PC-9 (cell line): ENCODE data around the gene IRAK2. TPM values are rescaled to one million over a fixed set of nuclear protein-coding genes. Genes with fewer than 3 reads are reported as not detected.

ENCODE experiments used
- BruUV-seq: library from RNA; stranded (reverse); fragments of 400-500 nt; replicated peaks from 2 replicates; lab custom pipeline; 2021; lab: Mats Ljungman, UMichigan
- CTCF ChIA-PET: fragments of 300-600 bp; sonication (Branson Sonifier 250); formaldehyde crosslinking; loops from one replicate; lab custom pipeline; 2022; ENCODE audit warnings: antibody characterized with exemption; lab: Charles Lee
- POLR2A ChIA-PET: fragments of 300-600 bp; sonication (Branson Sonifier 250); formaldehyde crosslinking; loops from one replicate; lab custom pipeline; 2022; ENCODE audit warnings: antibody characterized with exemption; ENCODE audit not compliant: unreplicated experiment; lab: Charles Lee
- DNase-seq, 2 experiments: peaks; one replicate each; pipeline versions ENCODE4 v3.0.0 to v3.0.0-alpha.2; 2015 to 2022; ENCODE audit warnings: mixed read lengths in 1 of 2
- H2AFZ ChIP-seq: fragments of 200-600 bp; sonication (generic); 2 replicates; pipeline ENCODE4 v1.8.1; 2017; ENCODE audit warnings: antibody characterized with exemption
- H3F3A ChIP-seq: fragments of 200-600 bp; sonication (generic); 2 replicates; pipeline ENCODE4 v1.8.1; 2017; ENCODE audit warnings: antibody characterized with exemption, mild to moderate bottlenecking, low read depth; ENCODE audit not compliant: insufficient read depth
- H3K27ac ChIP-seq: fragments of 200-600 bp; sonication (generic); 2 replicates; pipeline ENCODE4 v1.6.1; 2016; ENCODE audit warnings: mixed run types
- H3K27me3 ChIP-seq: fragments of 200-600 bp; sonication (generic); 2 replicates; pipeline ENCODE4 v1.6.1; 2016; ENCODE audit warnings: low read depth, mixed run types; ENCODE audit not compliant: insufficient read depth
- H3K36me3 ChIP-seq: fragments of 200-600 bp; sonication (generic); 2 replicates; pipeline ENCODE4 v1.6.1; 2016; ENCODE audit warnings: low read depth, mixed run types
- H3K4me1 ChIP-seq: fragments of 200-600 bp; sonication (generic); replicated peaks from 2 replicates; pipeline ENCODE4 v1.6.1; 2016; ENCODE audit warnings: mixed run types; ENCODE audit not compliant: insufficient read depth
- H3K4me2 ChIP-seq: fragments of 200-600 bp; sonication (generic); 2 replicates; pipeline ENCODE4 v1.6.1; 2017; ENCODE audit warnings: mixed run types
- H3K4me3 ChIP-seq: fragments of 200-600 bp; sonication (generic); 2 replicates; pipeline ENCODE4 v1.6.1; 2016; ENCODE audit warnings: mixed run types
- H3K79me2 ChIP-seq: fragments of 200-600 bp; sonication (generic); 2 replicates; pipeline ENCODE4 v1.6.1; 2017; ENCODE audit warnings: low read depth, mixed run types
- H3K9me2 ChIP-seq: fragments of 200-600 bp; sonication (generic); 2 replicates; pipeline ENCODE4 v1.8.1; 2017; ENCODE audit warnings: mild to moderate bottlenecking; ENCODE audit not compliant: insufficient read depth
- H3K9me3 ChIP-seq: fragments of 200-600 bp; sonication (generic); 2 replicates; pipeline ENCODE4 v1.8.1; 2016; ENCODE audit warnings: low read depth; ENCODE audit not compliant: insufficient read depth
- H4K20me1 ChIP-seq: fragments of 200-600 bp; sonication (generic); 2 replicates; pipeline ENCODE4 v1.8.1; 2017; ENCODE audit not compliant: insufficient read depth
- CTCF ChIP-seq: fragments of 200-600 bp; sonication (generic); conservative IDR thresholded peaks from 2 replicates; pipeline ENCODE4 v1.6.1; 2017; ENCODE audit warnings: mixed run types, antibody characterized with exemption, mild to moderate bottlenecking, moderate library complexity
- EZH2 ChIP-seq: fragments of 200-600 bp; sonication (generic); IDR thresholded peaks from 2 replicates; pipeline ENCODE4 v1.8.0; 2017; ENCODE audit warnings: antibody characterized with exemption, low read depth
- intact Hi-C: fragments of 100-400 bp; cut with micrococcal nuclease; formaldehyde crosslinking; loops from one replicate; pipeline ENCODE4 v1.10.0; 2022; ENCODE audit not compliant: unreplicated experiment
- total RNA-seq: library from RNA; stranded (reverse); gene quantifications from 2 replicates; pipeline ENCODE4 v1.2.3, GENCODE V29; 2021

IRAK2 gene
- total RNA-seq, 1 experiment from 2014 or later, result 2.7 TPM

DNA sequence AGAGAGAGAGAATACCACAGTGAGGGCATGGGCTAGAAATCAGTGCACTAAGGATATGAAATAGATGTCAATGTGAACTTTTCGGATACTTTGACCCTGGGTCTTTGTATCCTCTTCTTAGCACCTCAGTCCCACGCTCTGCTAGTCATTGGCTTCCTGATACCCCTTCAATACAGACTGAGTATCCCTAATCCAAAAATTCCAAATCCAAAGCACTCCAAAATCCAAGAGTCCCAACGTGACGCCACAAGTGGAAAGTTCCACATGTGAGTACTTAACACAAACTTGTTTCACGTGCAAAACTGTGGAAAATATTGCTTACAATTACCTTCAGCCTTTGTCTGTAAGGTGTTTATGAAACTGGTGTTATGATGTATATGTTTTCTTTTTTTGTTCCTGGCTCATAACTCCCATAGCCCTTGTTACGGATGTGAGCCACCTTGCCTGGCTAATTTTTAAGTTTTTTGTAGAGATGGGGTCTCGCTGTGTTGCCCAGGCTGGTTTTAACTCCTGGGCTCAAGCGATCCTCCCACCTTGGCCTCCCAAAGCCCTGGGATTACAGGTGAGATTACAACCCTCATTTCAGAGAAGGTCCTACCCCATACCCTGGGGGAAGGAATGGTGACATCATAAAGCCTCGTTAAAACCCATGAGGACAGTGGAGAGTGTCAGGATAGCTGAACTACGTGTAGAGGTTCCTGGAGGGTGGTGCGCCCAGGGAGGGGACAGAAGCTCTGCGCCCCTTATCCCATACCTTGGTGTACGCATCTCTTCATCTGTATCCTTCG lies 10.2 kb upstream of the IRAK2 start:
- POLR2A ChIA-PET, result no interaction called here
- no peak for DNase-seq
- Histone ChIP-seq H3K4me2 (no peak overlapping the region), H3K36me3 (peaks cover 26% of the 10 kb centered on the region), H3F3A (peaks cover 47% of the 10 kb centered on the region), H3K27me3 (no peaks in the 10 kb centered on the region), H3K4me1 (no peaks in the 10 kb centered on the region), H3K9me3 (no peaks in the 10 kb centered on the region), H3K79me2 (no peaks in the 10 kb centered on the region), H3K9me2 (no peaks in the 10 kb centered on the region), H2AFZ (no peak overlapping the region), H3K4me3 (no peak overlapping the region), H3K27ac (no peak overlapping the region), H4K20me1 (peaks cover 21% of the 10 kb centered on the region)
- intact Hi-C loops, result no loop called here
- no peak for TF ChIP-seq EZH2
- TF ChIP-seq CTCF, result no peak
- CTCF ChIA-PET, result no interaction called here
- no TSS peak for BruUV-seq

DNA sequence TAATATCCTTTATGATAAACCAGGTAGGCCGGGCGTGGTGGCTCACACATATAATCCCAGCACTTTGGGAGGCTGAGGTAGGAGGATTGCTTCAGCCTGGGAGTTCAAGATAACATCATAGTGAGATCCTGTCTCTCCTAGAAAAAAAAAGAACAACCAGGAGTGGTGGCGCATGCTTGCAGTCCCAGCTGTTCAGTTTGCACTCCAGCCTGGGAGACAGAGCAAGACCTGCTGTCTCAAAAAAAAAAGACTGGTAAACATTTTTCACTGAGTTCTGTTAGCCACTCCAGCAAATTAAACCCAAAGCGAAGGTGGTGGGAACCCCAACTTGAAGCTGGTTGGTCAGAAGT lies 9.6 kb upstream of the IRAK2 start:
- POLR2A ChIA-PET, result no interaction called here
- no peak overlapping the region for H3K4me3 ChIP-seq
- H3K36me3 ChIP-seq, result peaks cover 20% of the 10 kb centered on the region
- TF ChIP-seq EZH2 (no peak), CTCF (no peak)
- H3K9me3 ChIP-seq, result no peaks in the 10 kb centered on the region
- no peaks in the 10 kb centered on the region for H3K4me1 ChIP-seq
- H2AFZ ChIP-seq, result no peak overlapping the region
- no peak overlapping the region for H3K4me2 ChIP-seq
- no peaks in the 10 kb centered on the region for H3K27me3 ChIP-seq
- no peaks in the 10 kb centered on the region for H3K79me2 ChIP-seq
- H4K20me1 ChIP-seq, result peaks cover 15% of the 10 kb centered on the region
- CTCF ChIA-PET, result no interaction called here
- H3K9me2 ChIP-seq, result no peaks in the 10 kb centered on the region
- no peak for DNase-seq
- H3K27ac ChIP-seq, result no peak overlapping the region
- intact Hi-C loops, result no loop called here
- TSS peak; percentile 0 for BruUV-seq
- H3F3A ChIP-seq, result peaks cover 42% of the 10 kb centered on the region

DNA sequence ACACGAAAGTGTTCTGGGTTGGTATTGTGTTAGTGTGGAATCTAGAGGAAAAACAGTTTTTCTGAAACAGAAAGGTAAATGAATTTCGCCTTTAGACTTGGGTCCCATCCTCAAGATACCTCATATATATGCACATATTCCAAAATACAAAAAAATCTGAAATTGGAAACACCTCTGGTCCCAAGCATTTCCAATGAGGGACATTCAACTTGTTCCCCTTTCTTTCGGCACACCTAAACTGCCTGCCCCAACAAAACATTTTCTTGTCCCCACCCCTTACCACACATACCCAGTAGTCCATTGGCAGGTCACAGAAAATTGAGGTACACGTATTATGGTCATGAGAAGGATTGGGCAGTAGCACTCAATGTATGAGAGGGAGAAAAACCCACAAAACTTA lies 9.1 kb upstream of the IRAK2 start:
- Histone ChIP-seq H3K9me3 (no peaks in the 10 kb centered on the region), H3K79me2 (no peaks in the 10 kb centered on the region), H3K4me3 (no peak overlapping the region), H3K9me2 (no peaks in the 10 kb centered on the region), H2AFZ (no peak overlapping the region), H3K36me3 (peaks cover 15% of the 10 kb centered on the region), H3K27ac (no peak overlapping the region), H3K27me3 (no peaks in the 10 kb centered on the region), H4K20me1 (peaks cover 10% of the 10 kb centered on the region), H3K4me2 (no peak overlapping the region), H3F3A (peaks cover 42% of the 10 kb centered on the region), H3K4me1 (no peaks in the 10 kb centered on the region)
- intact Hi-C loops, result no loop called here
- TF ChIP-seq EZH2 (no peak), CTCF (no peak)
- CTCF ChIA-PET, result no interaction called here
- POLR2A ChIA-PET, result no interaction called here
- DNase-seq, result no peak
- no TSS peak for BruUV-seq
